Activated CD8-positive, alpha-beta memory T cell treated with anti-CD3 and anti-CD28 coated beads, Interleukin-2, amount 50 U/mL, for 24 hours (primary cell): ENCODE results near the gene TMF1.

Source experiments
- DNase-seq: peaks from one replicate; pipeline ENCODE4 v3.0.0-alpha.2; 2020; ENCODE audit errors: extremely low read depth

The TMF1 gene

DNA sequence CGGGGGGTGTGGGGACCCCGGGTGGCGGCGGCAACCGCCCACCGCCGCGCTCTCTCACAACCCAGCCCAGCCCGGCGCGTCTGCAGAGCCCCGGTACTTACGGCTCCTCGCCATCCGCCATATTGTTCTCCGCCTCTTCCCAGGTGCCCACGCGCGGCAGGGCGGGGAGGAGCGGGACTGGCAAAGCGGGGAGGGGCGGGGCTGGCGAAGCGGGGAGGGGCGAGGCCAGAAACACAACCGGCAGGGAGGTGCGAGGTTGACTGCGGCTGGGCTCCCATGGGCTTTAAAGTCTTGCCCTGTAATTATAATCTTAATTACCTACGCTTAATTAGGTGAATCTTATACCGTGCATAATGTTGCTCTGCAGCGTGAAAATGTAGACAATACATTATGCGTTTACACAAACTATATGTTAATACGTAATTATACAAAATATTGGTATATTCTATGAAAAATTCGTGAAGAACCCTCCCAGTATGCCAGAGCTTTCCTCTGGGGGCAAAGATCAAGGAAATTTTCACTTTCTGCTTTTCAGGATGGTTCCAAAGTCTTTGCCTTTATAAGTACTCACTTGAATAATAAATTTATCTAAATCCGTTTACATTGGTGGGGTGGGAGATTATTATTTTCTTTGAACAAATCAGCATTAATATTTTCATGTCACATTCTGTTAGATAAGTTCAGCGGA is 28.2 kb upstream of the TMF1 start, which contains the start of gene UBA3:
Gene UBA3, minus strand, starts transcription at position 133 of the 688 bp plus-strand sequence. Its CDS starts 12 bp downstream, at position 121.
- peak; percentile 72 for DNase-seq

DNA sequence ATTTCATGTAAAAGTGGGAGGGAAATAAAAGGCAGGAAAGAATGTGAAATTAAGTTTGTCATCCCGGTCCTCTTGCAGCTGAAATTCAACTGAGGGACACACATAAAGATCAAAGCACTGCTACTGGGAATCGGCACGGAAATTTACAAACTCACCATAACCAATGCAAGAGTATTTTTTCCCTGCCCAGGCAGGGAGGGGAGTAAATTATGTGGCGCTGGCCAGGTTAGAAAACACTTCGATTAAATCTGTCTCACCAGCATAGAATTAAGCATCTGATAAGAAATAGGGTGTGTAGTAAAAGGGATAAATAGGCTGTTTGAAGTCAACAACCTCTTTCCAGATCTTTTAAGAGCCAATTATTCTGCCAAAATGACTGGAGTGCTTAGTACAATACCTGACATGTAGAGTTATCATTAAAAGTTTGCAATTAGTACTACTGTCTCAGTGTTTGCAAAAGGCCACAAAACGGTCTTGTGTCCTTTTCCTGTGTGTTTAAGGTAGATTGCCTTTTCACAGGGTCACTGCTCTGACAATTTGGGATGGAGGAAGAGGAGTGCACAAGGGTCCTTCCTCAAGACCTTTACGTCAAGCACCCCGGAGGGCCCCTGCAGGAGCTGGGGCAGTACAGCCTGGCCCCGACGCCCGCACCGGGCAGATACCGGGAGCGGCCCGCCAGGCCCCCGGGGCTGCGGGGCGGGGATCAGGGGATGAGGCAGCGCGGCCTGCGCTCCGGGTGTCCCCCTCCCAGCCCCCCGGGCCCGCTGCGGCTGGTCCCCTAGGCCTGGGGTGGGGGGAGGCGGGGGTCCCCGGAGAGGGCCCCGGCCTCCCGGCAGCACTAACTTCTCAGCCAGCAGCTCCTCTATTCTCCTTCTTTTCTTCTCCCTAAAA is 27.4 kb upstream of the TMF1 start:
- no peak for DNase-seq

DNA sequence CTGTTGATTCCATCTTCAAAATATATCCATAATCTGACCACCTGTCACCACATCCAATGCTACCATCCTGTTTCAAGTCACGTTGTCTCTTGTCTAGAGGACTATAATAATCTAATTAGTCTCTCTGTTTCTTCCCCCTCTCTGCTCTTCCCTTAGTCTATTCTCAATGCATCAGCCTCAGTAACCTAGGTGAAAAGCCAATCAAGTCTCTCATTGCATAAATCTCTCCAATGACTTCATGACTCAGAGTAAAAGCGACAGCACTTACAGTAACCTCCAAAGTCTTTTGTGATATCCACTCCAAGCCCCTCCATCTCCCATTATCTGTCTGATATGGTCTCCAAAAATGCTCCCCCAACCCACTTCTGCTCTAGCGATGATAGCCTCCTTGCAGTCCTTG is 20.8 kb upstream of the TMF1 start:
- DNase-seq, result no peak

DNA sequence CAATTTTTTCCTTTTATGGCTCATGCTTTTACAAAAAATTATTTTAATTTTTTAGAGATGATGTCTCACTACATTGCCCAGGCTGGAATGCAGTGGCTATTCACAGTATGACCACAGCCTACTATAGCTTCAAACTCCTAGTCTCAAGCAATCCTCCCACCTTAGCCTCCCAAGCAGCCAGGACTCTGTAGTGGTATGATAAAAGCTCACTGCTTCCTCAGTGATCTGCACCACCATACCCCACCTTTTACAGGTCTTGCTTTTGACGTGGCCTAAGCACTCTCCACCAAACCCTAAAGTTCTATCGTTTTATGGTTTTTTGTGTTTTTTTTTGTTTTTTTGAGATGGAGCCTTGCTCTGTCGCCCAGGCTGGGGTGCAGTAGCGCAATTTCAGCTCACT is 14.0 kb upstream of the TMF1 start:
- DNase-seq, result no peak

DNA sequence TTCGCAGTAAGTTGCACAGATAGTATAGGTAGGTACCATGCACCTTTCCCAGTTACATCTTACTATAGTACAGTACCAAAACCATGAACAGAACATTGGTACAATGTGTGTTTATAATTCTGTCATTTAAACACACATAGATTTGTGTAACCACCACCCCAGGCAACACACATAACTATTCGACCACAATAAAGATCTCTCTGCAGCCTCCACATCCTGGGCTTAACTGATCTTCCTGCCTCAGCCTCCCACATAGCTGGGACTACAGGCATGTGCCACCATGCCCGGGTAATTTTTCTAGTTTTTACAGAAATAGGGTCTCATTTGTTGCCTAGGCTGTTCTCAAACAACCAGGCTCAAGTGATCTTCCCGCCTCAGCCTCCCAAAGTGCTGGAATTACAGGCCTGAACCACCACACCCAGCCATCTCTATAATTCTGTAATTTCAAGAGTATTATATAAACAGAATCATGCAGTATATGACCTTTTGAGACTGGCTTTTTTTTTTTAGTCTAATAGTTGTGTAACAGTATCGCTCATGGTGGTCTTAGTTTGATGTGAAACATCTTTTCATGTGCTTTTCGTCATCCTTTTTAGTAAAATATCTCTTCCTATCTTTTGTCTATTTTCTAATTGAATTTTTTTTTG is 13.3 kb upstream of the TMF1 start:
- DNase-seq, result no peak

DNA sequence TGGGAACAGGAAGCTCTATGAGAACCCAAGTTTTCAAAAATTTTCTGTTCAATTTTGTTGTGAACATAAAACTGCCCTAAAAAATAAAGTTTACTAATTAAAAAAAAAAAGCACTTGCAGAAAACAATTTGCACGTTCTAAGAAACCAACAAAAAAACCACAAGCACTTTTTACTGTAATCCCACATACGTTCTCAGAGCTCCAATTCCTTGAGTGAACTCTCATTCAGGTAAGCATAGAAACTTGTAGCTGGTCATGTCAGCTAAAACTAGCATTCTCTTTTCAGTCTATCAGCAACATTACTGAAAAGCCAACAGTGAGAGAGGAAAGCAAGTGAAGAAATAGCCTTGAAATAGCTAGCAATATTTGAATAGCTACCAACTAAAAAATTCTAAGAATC is 11.5 kb upstream of the TMF1 start:
- no peak for DNase-seq

DNA sequence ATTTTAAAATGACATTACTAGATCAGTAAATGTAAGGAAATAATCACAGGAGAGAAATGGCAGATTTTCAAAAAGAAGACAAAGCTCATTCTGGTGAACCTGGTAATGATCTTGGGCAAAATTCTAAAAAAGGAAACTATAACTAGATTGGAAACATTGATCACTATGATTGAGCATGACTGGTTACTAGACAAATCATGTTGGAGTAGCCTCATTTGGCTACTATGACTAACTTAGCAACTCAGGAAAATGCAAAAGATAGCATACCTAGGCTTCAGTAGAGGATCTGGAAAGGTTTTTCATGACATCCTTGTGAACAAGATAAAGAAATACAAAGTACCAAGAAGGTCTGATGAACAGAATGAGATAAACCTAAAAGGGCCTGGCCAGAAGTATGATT is 7.6 kb upstream of the TMF1 start:
- DNase-seq, result no peak

DNA sequence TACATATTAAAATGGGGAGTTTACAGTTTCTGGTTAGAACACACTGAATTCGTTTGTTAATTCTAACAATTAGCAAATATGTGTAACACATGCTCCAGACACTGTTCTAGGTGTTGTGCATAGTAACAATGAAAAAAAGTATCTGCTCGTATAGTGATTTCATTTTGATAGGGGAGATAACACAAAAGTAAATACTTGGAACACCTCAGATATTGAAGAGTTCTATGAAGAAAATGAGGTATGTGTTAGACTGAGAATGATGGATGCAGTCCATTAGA is 6.8 kb upstream of the TMF1 start:
- no peak for DNase-seq

DNA sequence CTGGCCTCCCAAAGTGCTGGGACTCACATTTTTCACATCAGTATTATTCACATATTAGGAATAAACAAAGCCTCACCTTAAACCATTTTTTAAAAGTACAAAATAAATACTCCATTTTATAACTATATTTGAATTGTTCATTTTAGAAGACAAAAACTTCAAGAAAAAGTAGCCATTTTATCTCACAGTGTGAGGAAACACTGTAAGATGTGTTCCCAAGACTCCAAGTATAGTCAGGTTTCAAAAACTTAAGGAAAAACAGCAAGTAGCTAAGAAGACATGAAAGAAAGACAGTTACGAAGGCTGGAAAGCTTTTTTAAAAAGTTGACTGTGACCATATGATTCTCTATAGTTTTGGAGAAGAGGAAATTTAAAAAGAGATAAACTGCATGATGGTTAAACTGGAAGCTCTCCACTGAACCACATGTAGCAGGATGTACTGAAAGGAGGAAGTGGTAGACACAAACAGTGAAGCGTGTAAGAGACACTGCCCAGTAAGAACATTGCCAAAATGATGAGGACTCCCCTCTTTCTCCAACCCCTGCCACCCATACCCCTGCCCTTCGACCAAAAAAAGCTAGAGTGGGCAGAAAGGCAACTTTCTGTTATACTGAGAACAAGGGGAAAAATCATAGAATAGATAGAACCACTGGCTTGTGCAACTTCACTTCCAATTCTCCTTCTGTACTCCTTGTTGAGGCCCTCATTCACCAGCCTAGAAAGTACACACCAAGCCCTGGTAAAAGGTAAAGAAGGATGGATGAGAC is 6.2 kb upstream of the TMF1 start:
- DNase-seq, result no peak

DNA sequence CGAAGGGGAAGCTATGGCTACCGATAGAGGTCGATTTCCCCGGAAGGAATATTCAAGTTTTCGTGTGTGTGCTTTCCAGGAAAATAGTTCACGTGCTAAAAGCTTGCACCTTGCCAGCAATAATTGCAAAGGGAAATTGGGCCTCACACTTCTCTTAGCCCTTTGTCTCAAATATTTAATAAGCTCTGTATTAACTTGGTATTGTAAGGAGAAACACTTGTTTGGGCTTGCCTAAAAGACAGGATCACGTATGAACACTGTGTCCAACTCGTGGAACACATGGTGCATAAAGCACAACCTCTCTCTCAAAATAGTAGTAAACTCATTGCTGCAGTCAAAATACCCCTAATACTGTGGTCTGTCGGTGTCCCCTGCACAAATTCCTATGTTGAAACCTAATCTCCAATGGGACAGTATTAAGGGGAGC is 352 bp upstream of the TMF1 start:
- no peak for DNase-seq

DNA sequence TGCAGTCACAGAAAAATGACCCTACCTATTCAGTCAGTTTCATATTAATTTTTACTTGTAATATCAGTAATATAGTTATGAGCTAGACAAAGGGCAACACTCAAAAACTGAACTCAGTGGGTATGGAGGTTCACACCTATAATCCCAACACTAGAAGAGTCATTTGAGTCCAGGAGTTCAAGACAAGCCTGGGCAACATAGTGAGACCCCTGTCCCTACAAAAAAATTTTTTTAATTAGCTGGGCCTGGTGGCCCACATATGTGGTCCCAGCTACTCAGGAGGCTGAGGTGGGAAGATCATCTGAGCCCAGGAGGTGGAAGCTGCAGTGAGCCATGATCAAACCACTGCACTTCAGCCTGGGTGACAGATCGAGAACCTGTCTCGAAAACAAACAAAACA is 3.1 kb downstream of the TMF1 start:
- no peak for DNase-seq

DNA sequence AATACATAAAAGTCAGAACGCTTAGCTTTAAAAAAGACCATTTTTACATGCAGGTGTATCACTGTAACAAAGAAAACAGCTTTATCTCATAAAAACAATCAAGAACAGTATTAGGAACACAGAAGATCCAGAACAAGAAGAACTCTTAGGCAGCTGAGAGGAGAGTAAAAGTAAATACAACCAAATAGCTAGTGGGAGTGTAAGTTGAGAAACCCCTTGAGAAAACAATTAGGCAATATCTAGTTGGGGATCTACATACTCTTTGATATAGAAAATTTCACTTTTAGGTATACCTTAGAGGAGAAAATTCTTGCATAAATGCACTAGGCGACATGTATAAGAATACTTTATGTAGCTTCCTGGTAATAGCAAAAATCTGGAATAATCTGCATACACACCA is 7.5 kb downstream of the TMF1 start:
- DNase-seq, result no peak

DNA sequence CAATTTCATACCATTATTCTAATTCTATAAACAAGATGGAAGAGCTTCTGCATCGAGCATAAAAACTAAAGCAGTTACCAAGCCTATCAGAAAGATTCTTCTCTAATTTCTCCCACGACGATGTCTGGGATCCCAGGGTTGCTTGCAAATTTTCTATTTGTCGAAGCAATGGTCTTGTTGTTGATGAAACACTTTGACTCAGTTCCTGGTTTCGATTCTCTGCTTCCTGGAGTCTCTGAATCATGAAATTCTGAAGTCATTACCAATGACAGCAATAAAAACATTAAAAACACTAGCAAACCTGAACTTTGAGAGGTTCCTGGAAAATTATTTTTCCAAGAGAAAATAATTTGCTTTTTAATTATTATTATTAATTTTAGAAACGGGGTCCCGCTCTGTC is 18.7 kb downstream of the TMF1 start:
- no peak for DNase-seq

DNA sequence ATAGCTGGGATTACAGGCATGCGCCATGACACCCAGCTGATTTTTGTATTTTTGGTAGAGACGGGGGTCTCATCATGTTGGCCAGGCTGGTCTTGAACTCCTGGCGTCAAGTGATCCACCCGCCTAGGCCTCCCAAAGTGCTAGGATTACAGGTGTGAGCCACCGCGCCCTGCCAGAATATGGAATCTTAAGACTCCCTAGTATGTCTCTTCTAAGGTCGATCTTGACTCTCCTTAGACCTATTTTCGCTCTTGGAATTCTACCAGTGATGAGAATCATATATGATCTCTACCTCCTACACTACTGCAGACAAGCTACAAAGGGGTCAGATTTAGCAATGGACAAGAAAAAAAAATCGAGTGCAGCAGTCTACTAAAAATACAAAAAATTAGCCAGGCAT is 19.4 kb downstream of the TMF1 start:
- DNase-seq, result no peak

DNA sequence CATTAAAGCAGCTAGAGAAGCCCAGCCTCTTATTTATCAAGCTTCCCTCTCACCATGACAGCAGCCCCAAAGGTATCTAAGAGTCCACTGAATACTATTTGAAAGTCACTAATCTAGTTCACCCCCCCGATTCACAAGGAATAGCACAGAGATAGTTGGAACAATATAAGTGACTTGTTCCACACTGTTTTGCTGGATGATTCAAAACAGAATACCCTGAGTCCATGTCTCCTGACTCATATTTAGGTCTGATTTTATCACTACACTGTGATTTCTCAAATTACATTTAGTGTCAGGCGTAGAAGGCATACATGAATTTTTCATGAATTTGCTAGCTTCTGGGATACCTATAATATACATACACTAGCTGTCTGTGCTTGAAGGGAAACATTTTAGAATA is 20.0 kb downstream of the TMF1 start:
- DNase-seq, result no peak

DNA sequence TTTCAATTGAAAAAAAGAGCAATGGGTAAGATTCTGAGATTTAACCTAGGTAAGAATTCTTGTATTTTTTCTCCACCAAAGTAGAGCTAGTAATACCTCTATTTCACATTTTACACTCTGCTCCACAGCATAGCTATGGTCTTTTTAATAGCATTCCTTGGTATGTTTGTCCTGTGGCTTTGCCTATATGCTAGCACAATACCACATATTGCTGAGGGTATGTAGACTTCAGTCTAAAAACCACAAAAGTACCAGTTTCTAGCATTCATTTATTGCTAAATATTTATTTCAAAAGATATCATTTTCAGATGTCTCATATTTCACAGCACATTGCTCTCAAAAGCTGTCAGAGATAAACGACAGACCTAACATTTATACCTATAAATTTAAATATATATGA is 20.5 kb downstream of the TMF1 start:
- DNase-seq, result no peak

DNA sequence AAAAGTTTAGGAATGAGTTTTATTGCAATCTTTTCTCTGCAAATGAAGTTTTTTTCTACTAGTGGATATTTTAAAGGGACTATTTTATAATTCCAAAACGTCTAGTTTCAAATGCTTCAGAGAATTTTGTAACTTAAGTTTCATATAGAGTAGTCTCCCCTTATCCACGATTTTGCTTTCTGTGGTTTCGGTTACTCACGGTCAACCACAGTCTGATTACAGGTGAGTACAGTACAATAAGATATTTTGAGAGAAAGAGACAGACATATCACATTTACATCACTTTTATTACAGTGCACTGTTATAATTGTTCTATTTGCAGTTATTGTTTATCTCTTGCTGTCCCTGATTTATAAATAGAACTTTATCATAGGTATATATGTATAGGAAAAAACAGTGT is 31.3 kb downstream of the TMF1 start:
- no peak for DNase-seq

DNA sequence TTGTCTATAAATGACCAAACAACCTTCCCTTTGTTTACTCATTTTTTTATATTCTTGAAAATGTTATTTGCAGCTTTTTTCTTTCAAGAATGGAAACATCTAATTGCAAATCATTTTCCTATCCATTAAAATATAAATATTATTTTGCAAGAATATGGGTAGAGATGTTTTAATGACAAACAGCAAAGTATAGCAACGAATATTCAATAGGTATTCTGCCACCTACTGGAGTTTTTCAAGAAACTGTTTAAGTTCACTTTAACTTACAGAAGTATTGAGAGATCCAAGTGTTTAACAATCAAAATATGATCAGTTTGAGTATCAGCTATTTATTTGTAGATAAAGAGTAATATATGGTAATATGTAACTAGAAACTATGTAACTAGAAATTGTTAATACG is 31.7 kb downstream of the TMF1 start:
- no peak for DNase-seq

DNA sequence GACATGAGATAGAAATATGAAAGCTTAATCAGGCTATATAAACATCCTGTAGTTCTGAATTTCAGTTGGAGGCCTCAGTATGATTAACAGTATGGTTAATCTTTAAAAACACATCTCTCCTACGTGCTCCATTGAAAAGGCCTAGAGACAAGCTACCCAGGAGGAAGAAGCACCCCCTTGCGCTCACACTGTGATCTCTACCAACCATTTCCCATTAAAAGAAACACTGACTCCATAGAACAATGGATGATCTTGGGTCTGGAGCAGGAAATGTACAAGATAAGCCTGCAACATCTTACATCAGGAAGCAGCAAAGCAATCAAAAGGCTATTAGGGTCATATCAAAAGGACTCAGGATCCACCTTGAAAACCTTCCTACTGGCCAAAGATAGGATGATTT is 35.2 kb downstream of the TMF1 start:
- DNase-seq, result no peak

DNA sequence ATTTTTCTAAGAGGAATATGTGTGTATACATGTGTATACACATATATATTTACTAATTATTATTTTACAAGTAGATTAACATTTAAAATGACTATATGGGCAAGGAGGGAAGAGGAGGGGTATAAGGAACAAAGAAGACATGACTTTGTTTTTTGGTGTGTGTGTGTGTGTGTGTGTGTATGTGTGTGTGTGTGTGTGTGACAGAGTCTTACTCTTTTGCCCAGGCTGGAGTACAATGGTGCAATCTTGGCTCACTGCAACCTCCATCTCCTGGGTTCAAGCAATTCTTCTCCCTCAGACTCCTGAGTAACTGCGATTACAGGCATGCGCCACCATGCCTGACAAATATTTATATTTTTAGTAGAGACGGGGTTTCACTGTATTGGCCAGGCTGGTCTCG is 36.0 kb downstream of the TMF1 start:
- no peak for DNase-seq

DNA sequence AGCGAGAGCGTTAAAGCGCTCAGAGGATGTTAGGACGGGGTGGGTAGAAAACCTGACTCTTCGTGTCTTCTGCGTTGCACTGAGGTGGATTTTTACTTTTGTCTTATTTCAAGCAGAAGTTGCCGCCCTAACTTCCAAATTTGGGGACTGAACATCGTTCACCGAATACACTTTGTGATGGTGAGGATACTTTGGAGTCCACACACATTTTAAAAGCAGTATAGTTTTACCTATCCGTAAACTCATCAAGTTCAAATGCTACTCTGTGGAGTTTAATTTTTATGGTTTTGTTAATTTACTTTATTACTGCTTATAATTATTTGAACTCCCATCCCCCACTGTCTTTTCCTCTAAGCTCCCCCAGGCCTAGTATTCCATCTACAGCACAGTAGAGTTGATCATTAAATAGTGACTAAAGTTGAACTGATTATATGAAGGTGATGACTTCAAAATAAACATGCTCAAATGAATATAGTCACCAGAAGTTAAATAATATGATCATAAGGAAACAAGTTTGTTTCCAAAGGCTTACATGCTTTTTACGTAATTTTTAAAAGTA is 38.0 kb downstream of the TMF1 start:
- DNase-seq, result no peak
